Bone marrow (tissue), 2 donors: Measurements from ENCODE around the gene RBM11.

ENCODE experiments used
- DNase-seq, 2 donors: peaks; one replicate each; lab custom pipeline; 2025; lab: John Stamatoyannopoulos, UW

Gene RBM11

DNA sequence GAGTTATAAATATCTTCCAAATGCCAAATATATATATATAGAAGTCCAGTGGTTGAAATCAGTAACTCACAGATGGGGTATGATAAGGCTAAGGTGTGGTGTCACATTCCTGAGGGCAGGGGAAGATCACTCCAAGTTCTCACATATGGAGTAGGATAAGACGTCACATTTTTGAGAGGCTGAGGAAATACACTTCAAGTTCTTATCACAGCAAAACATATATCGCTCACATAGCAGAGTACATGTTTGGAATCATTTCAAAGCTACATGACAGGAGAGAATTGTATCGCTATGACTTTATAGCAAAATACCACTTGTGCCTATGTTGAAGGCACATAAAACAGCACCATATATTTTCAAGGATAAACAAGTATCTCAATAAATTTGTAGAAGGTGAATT, 55.1 kb downstream of the RBM11 start:
- no peak for DNase-seq

DNA sequence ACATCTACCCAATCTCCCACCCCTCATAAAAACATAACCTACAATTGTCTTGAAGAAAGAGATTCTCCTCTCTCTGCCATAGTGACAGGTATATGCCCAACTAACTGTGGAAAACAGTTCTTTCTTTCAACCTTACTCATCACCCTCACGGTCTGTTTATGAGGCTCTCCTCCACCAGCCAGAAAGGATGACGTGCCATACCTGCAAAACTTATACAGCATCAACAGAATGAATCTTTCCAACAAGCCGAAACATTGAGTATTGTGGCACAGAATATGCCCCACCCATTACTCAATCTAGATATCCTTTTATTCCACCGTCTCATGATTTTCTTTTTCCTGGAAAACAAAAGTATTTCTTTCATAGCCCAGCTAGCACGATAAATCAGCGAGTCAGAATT, 55.7 kb downstream of the RBM11 start:
- no peak for DNase-seq

DNA sequence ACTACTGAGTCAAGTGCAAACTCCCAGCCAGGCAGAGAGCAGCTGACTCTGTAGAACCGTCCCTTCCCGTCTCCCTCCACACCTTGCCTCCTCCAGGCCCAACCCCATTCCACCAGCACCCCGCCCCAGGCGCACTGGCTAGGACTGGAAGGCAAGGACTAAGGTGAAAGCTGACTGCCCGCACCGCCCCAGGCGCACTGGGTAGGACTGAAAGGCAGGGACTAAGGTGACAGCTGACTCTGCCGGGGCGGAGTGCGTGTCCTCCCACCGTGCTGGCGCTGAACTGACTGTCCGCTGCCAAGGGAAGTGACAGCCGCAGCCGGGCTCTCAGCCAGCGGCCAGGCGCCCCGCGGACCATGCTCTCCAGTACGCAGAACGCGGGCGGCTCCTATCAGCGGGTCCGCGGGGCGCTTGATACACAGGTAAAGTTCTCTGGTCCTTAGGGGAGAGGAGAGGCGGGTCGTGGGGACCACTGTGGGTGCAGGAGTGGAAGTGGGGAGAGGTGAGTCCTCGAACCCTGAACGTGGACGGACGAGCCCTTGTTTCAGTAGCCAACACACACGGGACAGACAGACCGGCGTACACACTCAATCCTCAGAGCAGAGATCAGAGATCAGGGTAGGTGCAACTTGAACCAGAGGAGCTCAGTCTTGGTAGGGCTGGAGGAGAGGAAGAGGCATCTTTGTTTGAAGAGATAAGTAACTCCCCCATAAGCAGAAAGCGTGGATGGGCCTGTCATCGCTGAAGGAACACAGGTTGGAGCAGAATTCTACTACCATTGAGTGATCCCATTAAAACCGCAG, 58.0 kb downstream of the RBM11 start:
- no peak for DNase-seq

DNA sequence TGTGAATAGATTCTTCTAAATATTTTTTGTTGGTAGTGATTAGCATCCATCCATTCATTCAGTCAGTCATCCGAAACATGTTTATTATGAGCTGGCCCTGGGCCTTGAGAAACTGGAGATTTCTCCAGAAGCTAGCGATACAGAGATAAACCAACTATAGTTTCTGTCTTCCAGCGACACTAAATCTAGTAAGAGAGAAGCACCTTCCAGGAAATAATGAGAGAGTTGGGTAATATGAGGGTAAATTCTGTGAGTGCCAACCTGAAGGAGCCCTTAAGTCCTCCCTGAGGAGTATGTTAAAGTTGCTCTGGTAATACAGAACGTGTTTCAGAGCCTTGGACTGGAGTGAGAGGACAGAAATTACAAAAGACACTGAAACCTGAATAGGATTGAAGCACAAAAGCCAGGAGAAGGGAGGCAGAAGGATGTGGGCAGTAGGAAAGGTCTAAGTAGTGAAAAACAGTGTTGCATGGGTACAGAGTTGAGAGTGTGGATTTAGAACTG, 59.8 kb downstream of the RBM11 start:
- DNase-seq = no peak
